ENCODE data around the gene TJP1. TPM values are rescaled to one million over a fixed set of nuclear protein-coding genes. Genes with fewer than 3 reads are reported as not detected.

Gene TJP1
- total RNA-seq, result not detected

DNA sequence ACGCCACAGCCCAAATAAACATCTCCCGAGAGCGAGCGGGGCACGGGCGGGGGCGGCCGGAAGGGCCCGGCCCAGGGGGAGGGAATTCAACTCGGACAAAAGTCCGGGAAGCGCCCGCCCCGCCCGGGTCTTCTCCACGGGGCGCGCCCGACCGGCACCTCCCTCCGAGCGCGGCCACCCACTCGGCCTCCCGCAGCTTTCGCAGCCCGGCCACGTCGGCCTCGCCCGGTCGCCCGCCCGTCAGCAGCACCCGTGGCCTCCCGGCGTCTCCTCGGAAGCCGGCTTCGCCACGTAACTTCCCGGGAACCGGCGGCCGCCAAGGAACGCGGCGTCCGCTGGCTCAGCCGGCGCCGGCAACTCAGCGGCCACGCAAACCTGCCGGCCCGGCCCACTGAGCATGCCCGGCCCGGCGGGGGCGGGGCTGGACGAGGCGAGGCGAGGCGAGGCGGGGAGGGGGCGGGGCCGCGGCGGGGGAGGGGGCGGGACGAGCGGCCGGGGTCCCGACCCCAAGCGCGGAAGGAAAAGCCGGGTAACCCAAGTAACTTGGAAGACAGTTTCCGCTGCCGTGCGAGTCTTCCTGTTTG lies at the start of gene TJP1:
TJP1 (minus strand) TSS at position 369 of the 584 bp plus-strand sequence. CDS start 440 bp downstream, outside the sequence.
- Mint-ChIP-seq H3K4me1 (peaks cover 17% of the 10 kb centered on the region), H3K27ac (peak within 1 kb of the TSS; percentile 55), H3K27me3 (peaks cover 67% of the 10 kb centered on the region), H3K4me3 (peak within 1 kb of the TSS; percentile 4), H3K36me3 (ENCODE audit: low read depth) (peaks cover 9% of the 10 kb centered on the region), H3K9me3 (peaks cover 16% of the 10 kb centered on the region)
- POLR2A ChIA-PET, result no interaction called here
- CTCF ChIA-PET, result no interaction called here
- no peak for DNase-seq

DNA sequence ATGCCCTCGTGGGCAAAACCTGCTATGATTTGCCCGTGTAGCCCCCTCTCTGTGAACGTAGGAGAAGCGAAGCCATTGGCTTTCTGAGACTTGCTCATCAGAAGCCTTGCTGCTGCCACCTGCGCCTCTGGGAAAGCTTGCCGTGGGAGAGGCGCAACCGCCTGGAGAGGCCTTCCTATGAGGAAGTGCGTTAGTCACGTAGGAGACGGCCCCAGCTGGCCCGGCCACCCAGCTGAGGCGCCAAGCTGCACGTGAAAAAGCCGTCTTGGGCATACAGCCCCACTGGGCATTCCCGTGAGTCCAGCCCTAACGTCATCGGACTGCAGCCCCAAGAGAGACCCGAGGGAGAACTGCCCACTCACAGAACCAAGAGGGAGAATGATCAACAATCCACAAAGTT lies 49.1 kb upstream of the TJP1 start:
- DNase-seq, result no peak
- no peaks in the 10 kb centered on the region for H3K9me3 Mint-ChIP-seq
- POLR2A ChIA-PET, result no interaction called here
- no peak overlapping the region for H3K4me3 Mint-ChIP-seq
- CTCF ChIA-PET, result no interaction called here
- no peaks in the 10 kb centered on the region for H3K36me3 Mint-ChIP-seq (ENCODE audit: low read depth)
- no peaks in the 10 kb centered on the region for H3K4me1 Mint-ChIP-seq
- peaks cover 7% of the 10 kb centered on the region for H3K27me3 Mint-ChIP-seq
- H3K27ac Mint-ChIP-seq, result no peak overlapping the region

DNA sequence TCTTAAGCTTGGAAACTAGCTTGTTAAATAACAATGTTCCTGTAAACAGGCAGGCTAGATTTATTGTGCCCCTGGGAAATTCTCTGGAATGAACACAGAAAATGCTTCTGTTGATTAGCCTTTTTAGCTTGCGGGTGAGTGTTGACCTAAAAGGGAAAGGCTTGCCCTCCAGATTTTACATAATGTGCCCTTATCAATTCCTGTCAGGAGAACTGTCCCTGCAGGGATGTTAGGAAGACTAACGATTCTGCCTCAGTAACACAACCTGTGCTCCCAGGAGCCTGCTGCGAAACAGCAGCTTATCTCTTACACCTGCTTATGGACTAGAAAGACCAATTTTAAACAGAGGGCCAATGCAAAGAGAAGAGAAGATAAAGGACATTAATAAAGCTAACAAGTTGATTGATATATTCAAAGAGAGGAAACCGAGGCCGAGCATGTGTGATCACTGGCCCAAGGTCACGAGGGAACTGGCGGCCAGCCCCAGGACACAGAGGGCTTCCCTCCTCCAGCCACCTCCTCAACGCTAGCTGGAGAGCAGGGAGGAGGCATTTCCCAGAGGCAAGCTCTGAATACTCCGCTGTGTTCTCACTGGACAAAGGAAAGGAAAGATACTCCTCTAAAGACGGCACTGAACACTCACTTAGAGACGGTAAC lies 48.4 kb upstream of the TJP1 start:
- H3K9me3 Mint-ChIP-seq, result no peaks in the 10 kb centered on the region
- no peaks in the 10 kb centered on the region for H3K4me1 Mint-ChIP-seq
- H3K27me3 Mint-ChIP-seq, result peaks cover 7% of the 10 kb centered on the region
- ChIA-PET CTCF (no interaction called here), POLR2A (no interaction called here)
- no peaks in the 10 kb centered on the region for H3K36me3 Mint-ChIP-seq (ENCODE audit: low read depth)
- no peak overlapping the region for H3K4me3 Mint-ChIP-seq
- no peak overlapping the region for H3K27ac Mint-ChIP-seq
- DNase-seq, result no peak

DNA sequence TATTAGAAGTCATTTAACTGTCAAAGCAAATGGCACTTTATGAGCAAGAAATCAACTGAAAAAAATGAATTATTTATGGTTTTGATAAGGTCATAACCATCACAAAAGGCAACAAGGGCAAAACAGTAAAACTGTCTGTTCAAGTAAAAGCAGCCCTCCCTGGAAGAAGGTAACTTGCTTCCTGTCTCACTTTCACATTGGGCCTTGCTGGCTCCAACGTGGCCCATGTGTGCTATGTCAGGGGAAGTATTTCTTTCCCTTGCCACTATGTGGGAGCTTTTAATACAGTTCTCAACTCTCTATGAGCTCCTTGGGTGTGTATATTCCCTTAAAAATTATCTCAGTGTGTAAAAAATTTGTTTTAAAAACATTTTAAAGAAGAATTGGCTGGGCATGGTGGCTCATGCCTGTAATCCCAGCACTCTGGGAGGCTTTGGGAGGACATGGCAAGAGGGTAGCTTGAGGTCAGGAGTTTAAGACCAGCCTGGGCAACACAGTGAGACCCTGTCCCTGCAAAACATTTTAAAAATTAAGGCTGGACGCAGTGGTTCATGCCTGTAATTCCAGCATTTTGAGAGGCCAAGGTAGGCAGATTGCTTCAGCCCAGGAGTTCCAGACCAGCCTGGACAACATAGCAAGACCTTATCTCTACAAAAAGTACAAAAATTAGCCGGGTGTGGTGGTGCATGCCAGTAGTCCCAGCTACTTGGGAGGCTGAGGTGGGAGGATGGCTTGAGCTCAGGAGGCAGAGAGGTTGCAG lies 45.2 kb upstream of the TJP1 start:
- Mint-ChIP-seq H3K4me1 (no peaks in the 10 kb centered on the region), H3K27me3 (peaks cover 12% of the 10 kb centered on the region), H3K27ac (no peak overlapping the region), H3K4me3 (no peak overlapping the region), H3K9me3 (no peaks in the 10 kb centered on the region), H3K36me3 (ENCODE audit: low read depth) (no peaks in the 10 kb centered on the region)
- ChIA-PET CTCF (no interaction called here), POLR2A (no interaction called here)
- DNase-seq, result no peak

DNA sequence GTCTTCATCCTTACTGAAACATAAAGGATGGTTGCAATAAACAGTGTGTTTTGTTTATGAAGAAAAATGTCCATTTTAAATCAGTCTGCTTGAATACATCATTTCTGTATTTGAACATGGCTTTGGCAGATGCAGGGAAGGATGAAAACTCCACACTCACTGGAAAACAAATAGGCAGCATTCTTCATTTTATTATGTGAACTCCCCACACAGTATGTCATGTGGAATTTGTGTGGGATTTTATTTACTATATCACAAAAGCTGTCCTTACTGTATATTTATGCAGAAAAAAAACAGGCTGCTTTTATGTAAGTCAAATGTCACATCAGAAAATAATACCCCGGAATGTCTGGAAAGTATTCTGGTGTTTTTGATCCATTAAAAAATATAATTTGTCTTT lies 44.1 kb upstream of the TJP1 start:
- Mint-ChIP-seq H3K9me3 (no peaks in the 10 kb centered on the region), H3K27me3 (peaks cover 22% of the 10 kb centered on the region), H3K36me3 (ENCODE audit: low read depth) (no peaks in the 10 kb centered on the region), H3K4me1 (no peaks in the 10 kb centered on the region), H3K4me3 (no peak overlapping the region), H3K27ac (no peak overlapping the region)
- no peak for DNase-seq
- ChIA-PET POLR2A (no interaction called here), CTCF (interaction anchor here (0.6 kb wide), 1 partner anchor 30 kb away, joined by 3 read pairs; no protein-coding TSS in a partner anchor)

DNA sequence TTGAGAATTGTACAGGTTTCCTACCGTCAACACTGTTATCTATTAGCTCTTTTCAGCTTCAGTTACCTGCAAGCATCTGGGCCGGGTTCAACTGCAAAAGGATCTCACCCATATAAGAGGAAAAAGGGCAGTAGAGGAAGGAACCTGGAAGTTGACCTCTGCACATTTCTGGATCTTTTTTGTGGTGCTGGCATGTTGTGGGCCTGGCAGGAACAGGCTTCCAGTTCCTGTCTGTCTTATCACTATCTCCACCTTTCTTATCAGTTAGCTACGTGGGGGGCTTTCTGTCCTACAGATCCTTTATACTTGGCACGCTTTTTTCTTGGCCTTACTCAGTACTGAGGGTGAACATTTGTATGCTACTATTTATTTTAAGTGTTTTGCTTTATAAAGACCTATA lies 42.2 kb upstream of the TJP1 start:
- Mint-ChIP-seq H3K4me3 (no peak overlapping the region), H3K9me3 (no peaks in the 10 kb centered on the region), H3K36me3 (ENCODE audit: low read depth) (no peaks in the 10 kb centered on the region), H3K4me1 (no peaks in the 10 kb centered on the region), H3K27ac (no peak overlapping the region), H3K27me3 (peaks cover 32% of the 10 kb centered on the region)
- ChIA-PET CTCF (interaction anchor here (0.8 kb wide), 1 partner anchor 16 kb away, joined by 3 read pairs; no protein-coding TSS in a partner anchor), POLR2A (no interaction called here)
- DNase-seq, result no peak

DNA sequence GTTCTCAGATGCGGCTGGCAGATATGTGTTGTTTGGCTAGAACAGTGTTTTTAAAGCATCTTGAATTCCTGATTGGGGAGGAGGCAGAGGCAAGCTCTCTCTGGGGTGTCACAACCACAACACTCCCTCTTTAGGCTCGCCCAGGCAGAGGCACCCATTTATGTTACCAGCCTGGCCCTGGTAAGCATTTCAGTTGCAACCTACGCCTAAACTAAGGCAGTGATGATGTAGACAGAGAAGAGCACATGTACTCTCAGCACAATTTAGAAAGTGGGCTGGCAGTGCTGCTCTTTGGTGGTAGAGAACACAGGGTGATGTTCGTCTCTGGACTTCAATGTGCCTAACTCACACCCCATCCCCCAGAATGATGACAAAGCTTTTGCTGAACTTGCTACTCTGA lies 41.2 kb upstream of the TJP1 start:
- no peaks in the 10 kb centered on the region for H3K4me1 Mint-ChIP-seq
- no peak overlapping the region for H3K4me3 Mint-ChIP-seq
- ChIA-PET CTCF (no interaction called here), POLR2A (no interaction called here)
- H3K9me3 Mint-ChIP-seq, result no peaks in the 10 kb centered on the region
- H3K27ac Mint-ChIP-seq, result no peak overlapping the region
- no peak for DNase-seq
- H3K36me3 Mint-ChIP-seq (ENCODE audit: low read depth), result no peaks in the 10 kb centered on the region
- peaks cover 30% of the 10 kb centered on the region for H3K27me3 Mint-ChIP-seq

DNA sequence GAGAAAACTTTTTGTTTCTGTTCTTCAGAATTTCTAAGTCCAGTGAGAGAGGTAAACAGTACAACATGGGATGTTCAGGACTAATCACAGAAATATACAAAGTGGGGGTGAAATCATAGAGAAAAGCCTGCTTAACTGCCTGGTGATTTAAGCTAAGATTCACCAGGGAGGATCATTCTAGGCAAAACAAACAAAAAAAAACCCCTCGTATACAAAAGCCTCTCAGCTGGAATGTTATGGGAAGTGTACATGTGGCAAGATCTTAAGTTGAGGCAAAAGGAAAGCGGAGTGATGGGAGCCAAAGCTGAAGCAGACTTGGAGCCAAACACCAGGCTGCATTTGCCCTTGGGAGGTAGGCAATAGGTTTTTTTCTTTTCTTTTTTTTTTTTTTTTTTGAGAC lies 40.0 kb upstream of the TJP1 start:
- peaks cover 28% of the 10 kb centered on the region for H3K27me3 Mint-ChIP-seq
- ChIA-PET CTCF (interaction anchor here (0.6 kb wide), 1 partner anchor 52 kb away, joined by 6 read pairs; no protein-coding TSS in a partner anchor), POLR2A (no interaction called here)
- H3K4me3 Mint-ChIP-seq, result no peak overlapping the region
- no peaks in the 10 kb centered on the region for H3K4me1 Mint-ChIP-seq
- no peaks in the 10 kb centered on the region for H3K36me3 Mint-ChIP-seq (ENCODE audit: low read depth)
- no peak for DNase-seq
- no peak overlapping the region for H3K27ac Mint-ChIP-seq
- H3K9me3 Mint-ChIP-seq, result no peaks in the 10 kb centered on the region

DNA sequence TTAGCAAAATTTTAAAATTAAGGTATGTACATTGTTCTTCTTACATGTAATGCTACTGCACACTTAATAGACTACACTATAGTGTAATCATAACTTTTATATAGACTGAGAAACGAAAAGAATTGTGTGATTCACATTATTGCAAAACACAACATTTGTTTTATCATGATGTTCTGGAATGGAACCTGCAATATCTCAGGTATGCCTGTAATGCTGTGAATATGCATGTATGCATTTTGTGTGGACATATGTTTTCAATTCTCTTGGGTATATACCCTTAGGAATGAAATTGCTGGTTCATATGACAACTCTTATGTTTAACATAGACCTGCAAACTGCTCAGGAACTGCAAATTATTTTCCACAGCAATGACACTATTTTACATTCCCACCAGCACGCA lies 38.6 kb upstream of the TJP1 start:
- DNase-seq, result no peak
- POLR2A ChIA-PET, result no interaction called here
- H3K36me3 Mint-ChIP-seq (ENCODE audit: low read depth), result no peaks in the 10 kb centered on the region
- no peaks in the 10 kb centered on the region for H3K4me1 Mint-ChIP-seq
- peaks cover 28% of the 10 kb centered on the region for H3K27me3 Mint-ChIP-seq
- CTCF ChIA-PET, result no interaction called here
- H3K9me3 Mint-ChIP-seq, result no peaks in the 10 kb centered on the region
- H3K27ac Mint-ChIP-seq, result no peak overlapping the region
- H3K4me3 Mint-ChIP-seq, result no peak overlapping the region

DNA sequence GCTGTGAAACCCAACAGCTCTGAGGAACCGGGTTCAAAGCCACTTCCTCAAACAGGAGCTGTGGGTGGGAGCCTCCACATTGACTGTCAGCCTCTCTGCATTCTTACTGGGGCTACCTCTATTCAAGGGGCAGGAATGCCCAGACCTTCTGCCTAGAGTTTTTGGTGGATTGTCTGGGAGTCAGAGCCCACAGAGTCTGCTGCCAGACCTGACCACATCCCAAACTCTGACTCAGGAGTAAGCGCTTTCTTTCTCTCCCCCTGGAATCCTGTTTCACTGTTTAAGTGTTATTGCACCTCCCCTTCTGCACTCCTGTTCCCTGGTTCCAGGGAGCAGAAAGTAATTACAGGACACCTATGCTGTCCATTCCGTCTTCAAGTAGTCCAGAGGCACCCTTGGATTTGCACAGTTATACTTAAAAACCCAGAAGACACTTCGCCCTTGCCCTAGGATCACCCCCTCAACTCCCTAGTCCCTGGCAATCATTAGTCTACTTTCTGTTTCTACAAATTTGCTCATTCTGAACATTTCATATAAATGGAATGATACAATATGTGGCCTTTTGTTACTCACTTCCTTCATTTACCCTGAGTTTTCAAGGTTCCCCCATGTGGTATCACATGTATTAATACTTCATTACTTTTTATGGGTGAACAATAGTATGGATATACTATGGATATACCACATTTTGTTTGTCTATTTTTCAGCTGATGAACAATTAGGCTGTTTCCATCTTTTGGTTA lies 37.9 kb upstream of the TJP1 start:
- POLR2A ChIA-PET, result no interaction called here
- Mint-ChIP-seq H3K4me3 (no peak overlapping the region), H3K27me3 (peaks cover 26% of the 10 kb centered on the region), H3K9me3 (no peaks in the 10 kb centered on the region), H3K4me1 (no peaks in the 10 kb centered on the region), H3K27ac (no peak overlapping the region), H3K36me3 (ENCODE audit: low read depth) (no peaks in the 10 kb centered on the region)
- DNase-seq, result no peak
- CTCF ChIA-PET, result no interaction called here

DNA sequence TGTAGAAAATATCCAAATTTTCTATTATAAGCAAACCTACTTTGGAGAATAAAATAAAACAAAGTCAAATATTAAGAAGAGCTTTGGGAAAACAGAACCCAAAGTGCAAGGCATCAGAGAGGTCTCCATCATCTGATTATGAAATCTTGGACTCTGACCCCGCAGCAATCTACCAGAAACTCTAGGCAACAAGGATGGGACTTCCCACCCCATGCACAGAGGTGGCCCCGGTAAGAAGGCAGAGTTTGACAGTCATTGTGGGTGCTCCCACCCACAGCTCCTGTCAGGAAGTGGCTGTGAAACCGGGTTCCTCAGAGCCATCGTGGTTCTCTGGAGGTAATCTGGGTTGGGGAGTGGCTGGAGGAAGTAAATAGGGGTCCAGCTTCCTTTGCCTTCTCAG lies 37.0 kb upstream of the TJP1 start:
- Mint-ChIP-seq H3K9me3 (no peaks in the 10 kb centered on the region), H3K27me3 (peaks cover 23% of the 10 kb centered on the region), H3K4me1 (no peaks in the 10 kb centered on the region), H3K36me3 (ENCODE audit: low read depth) (no peaks in the 10 kb centered on the region), H3K4me3 (no peak overlapping the region), H3K27ac (no peak overlapping the region)
- CTCF ChIA-PET, result no interaction called here
- POLR2A ChIA-PET, result no interaction called here
- DNase-seq, result no peak

DNA sequence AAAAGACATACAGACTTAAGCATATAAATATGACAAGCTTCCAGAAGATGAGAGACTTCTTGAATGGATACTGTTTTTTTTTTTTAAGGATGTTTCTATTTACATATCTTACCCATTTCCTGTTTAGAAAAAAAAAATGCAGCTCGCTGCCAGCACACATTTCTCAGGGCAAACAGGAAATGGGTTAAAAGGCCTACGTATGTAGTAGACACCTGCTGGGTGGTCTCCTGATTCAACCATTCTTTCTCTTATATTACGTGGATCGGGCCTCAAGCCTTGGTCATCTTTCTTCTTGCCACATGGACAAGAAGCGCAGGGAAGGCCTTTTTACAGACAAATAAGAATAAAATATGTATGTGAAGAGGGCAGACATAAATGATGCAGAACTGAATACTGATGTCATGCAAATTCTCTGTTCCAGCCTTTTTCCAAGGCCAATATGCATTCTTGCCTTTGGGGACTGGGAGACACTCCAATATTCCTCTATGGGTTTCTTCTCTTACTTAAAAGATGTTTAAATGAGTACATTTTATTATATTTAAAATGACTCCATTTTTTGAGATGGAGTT lies 35.0 kb upstream of the TJP1 start:
- no peaks in the 10 kb centered on the region for H3K9me3 Mint-ChIP-seq
- H3K4me1 Mint-ChIP-seq, result no peaks in the 10 kb centered on the region
- no peak for DNase-seq
- no peaks in the 10 kb centered on the region for H3K36me3 Mint-ChIP-seq (ENCODE audit: low read depth)
- no peak overlapping the region for H3K4me3 Mint-ChIP-seq
- no peak overlapping the region for H3K27ac Mint-ChIP-seq
- peaks cover 22% of the 10 kb centered on the region for H3K27me3 Mint-ChIP-seq
- POLR2A ChIA-PET, result no interaction called here
- CTCF ChIA-PET, result no interaction called here

DNA sequence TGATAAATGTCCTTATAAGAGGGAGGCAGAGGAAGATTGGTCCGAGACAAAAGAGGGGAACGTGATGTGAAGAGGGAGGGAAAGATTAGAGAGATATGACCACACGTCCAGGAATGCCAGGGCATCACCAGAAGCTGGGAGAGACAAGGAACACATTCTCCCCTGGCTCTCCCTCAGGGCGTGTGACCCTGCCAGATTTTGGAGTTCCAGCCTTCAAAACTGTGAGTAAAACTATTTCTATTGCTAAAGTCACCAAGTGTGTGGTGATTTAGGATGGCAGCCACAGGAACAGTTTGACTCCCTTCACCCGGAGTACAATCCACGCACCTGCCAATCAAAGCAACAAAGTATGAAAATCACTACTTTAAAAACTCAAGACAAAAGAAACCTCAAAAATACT lies 32.1 kb upstream of the TJP1 start:
- no peak for DNase-seq
- no peaks in the 10 kb centered on the region for H3K9me3 Mint-ChIP-seq
- no peak overlapping the region for H3K4me3 Mint-ChIP-seq
- H3K36me3 Mint-ChIP-seq (ENCODE audit: low read depth), result no peaks in the 10 kb centered on the region
- H3K4me1 Mint-ChIP-seq, result no peaks in the 10 kb centered on the region
- ChIA-PET POLR2A (no interaction called here), CTCF (no interaction called here)
- H3K27me3 Mint-ChIP-seq, result peaks cover 1% of the 10 kb centered on the region
- H3K27ac Mint-ChIP-seq, result no peak overlapping the region
